SU-DHL-6 (cell line): ENCODE measurements around the gene ELOF1.

ENCODE experiments used
- H2AFZ ChIP-seq: fragments of 200-600 bp; sonication (generic); 2 replicates; pipeline ENCODE4 v1.6.1; 2014; ENCODE audit warnings: low read depth, mild to moderate bottlenecking, moderate library complexity, mixed read lengths, antibody characterized with exemption, low read length; ENCODE audit not compliant: severe bottlenecking
- H3F3A ChIP-seq: fragments of 200-600 bp; shearing (Covaris generic); 2 replicates; pipeline ENCODE4 v1.6.0; 2016; ENCODE audit warnings: antibody characterized with exemption, mild to moderate bottlenecking; ENCODE audit not compliant: insufficient read depth
- H3K27ac ChIP-seq: fragments of 200-600 bp; sonication (generic); 2 replicates; pipeline ENCODE4 v1.5.1; 2016; ENCODE audit warnings: low read depth, mild to moderate bottlenecking, low read length, moderate library complexity, mixed read lengths
- H3K27me3 ChIP-seq: fragments of 200-600 bp; sonication (generic), shearing (Covaris generic); 2 replicates; pipeline ENCODE4 v1.6.0; 2014; ENCODE audit warnings: mild to moderate bottlenecking, low read length
- H3K36me3 ChIP-seq: fragments of 200-600 bp; sonication (generic); 2 replicates; pipeline ENCODE4 v1.6.1; 2014; ENCODE audit warnings: mild to moderate bottlenecking, low read length, mixed read lengths
- H3K4me2 ChIP-seq: fragments of 300-600, 200-600 bp; shearing (Covaris generic), sonication (generic); 2 replicates; pipeline ENCODE4 v1.6.0; 2014; ENCODE audit warnings: low read length, low read depth, mild to moderate bottlenecking; ENCODE audit not compliant: poor library complexity, severe bottlenecking
- H3K4me3 ChIP-seq: fragments of 200-600 bp; sonication (generic); 2 replicates; pipeline ENCODE4 v1.5.1; 2014; ENCODE audit warnings: antibody characterized with exemption, low read length, mild to moderate bottlenecking, mixed read lengths; ENCODE audit not compliant: insufficient read depth, poor library complexity, severe bottlenecking
- H3K79me2 ChIP-seq: fragments of 200-600 bp; sonication (generic); 2 replicates; pipeline ENCODE4 v1.6.1; 2014; ENCODE audit warnings: mild to moderate bottlenecking, low read length, moderate library complexity; ENCODE audit not compliant: insufficient read depth
- H3K9ac ChIP-seq: fragments of 200-600 bp; sonication (generic); 2 replicates; pipeline ENCODE4 v1.7.0; 2014; ENCODE audit warnings: mild to moderate bottlenecking, low read length
- H3K9me2 ChIP-seq: fragments of 200-600 bp; sonication (generic); replicated peaks from 2 replicates; pipeline ENCODE4 v1.6.1; 2014; ENCODE audit warnings: low read length; ENCODE audit not compliant: insufficient read depth
- H3K9me3 ChIP-seq: fragments of 200-600 bp; sonication (generic); 2 replicates; pipeline ENCODE4 v1.6.1; 2014; ENCODE audit warnings: low read length, mixed read lengths; ENCODE audit not compliant: insufficient read depth
- H4K20me1 ChIP-seq: fragments of 200-600 bp; sonication (generic); 2 replicates; pipeline ENCODE4 v1.6.1; 2014; ENCODE audit warnings: low read depth, mild to moderate bottlenecking, antibody characterized with exemption, low read length, moderate library complexity, mixed read lengths
- CTCF ChIP-seq: fragments of 200-600 bp; sonication (generic); IDR thresholded peaks from one replicate; pipeline ENCODE4 v1.5.1; 2017; ENCODE audit warnings: antibody characterized with exemption, mild to moderate bottlenecking, low read length, moderate library complexity; ENCODE audit not compliant: insufficient read depth, poor library complexity, severe bottlenecking
- EZH2phosphoT487 ChIP-seq: fragments of 200-600 bp; sonication (generic), shearing (Covaris generic); conservative IDR thresholded peaks from 2 replicates; pipeline ENCODE4 v1.6.1; 2018; ENCODE audit warnings: mild to moderate bottlenecking, antibody characterized with exemption, low read length, moderate library complexity, mixed read lengths

ELOF1 gene

GRCh38 chr19:11550265-11550664 is 8.8 kb downstream of the ELOF1 start:
- H3K4me2 ChIP-seq, result no peak overlapping the region
- no peaks in the 10 kb centered on the region for H3K27me3 ChIP-seq
- no peaks in the 10 kb centered on the region for H3K36me3 ChIP-seq
- no peaks in the 10 kb centered on the region for H3K9me2 ChIP-seq
- no peaks in the 10 kb centered on the region for H3K9me3 ChIP-seq
- H3F3A ChIP-seq, result no peaks in the 10 kb centered on the region
- H3K27ac ChIP-seq, result no peak overlapping the region
- H3K79me2 ChIP-seq, result no peaks in the 10 kb centered on the region
- no peak for TF ChIP-seq CTCF
- no peaks in the 10 kb centered on the region for H4K20me1 ChIP-seq
- no peak overlapping the region for H3K4me3 ChIP-seq
- no peak overlapping the region for H2AFZ ChIP-seq
- H3K9ac ChIP-seq, result no peak overlapping the region

GRCh38 chr19:11549386-11549953 is 9.6 kb downstream of the ELOF1 start:
- Histone ChIP-seq H4K20me1 (no peaks in the 10 kb centered on the region), H3K79me2 (no peaks in the 10 kb centered on the region), H3K27me3 (no peaks in the 10 kb centered on the region), H3K9ac (no peak overlapping the region), H3K4me3 (no peak overlapping the region), H2AFZ (no peak overlapping the region), H3K27ac (no peak overlapping the region), H3K36me3 (no peaks in the 10 kb centered on the region), H3F3A (no peaks in the 10 kb centered on the region), H3K9me3 (no peaks in the 10 kb centered on the region), H3K4me2 (no peak overlapping the region), H3K9me2 (no peaks in the 10 kb centered on the region)
- TF ChIP-seq CTCF, result no peak
- TF ChIP-seq EZH2phosphoT487, result no peak

GRCh38 chr19:11547929-11548700 is 10.9 kb downstream of the ELOF1 start:
- H3K27ac ChIP-seq, result no peak overlapping the region
- no peak overlapping the region for H2AFZ ChIP-seq
- H3K9me3 ChIP-seq, result no peaks in the 10 kb centered on the region
- no peaks in the 10 kb centered on the region for H3K79me2 ChIP-seq
- no peak overlapping the region for H3K4me3 ChIP-seq
- H3K27me3 ChIP-seq, result no peaks in the 10 kb centered on the region
- TF ChIP-seq CTCF, result no peak
- no peak for TF ChIP-seq EZH2phosphoT487
- H3K9me2 ChIP-seq, result no peaks in the 10 kb centered on the region
- H3F3A ChIP-seq, result no peaks in the 10 kb centered on the region
- no peaks in the 10 kb centered on the region for H4K20me1 ChIP-seq
- H3K36me3 ChIP-seq, result no peaks in the 10 kb centered on the region
- H3K9ac ChIP-seq, result no peak overlapping the region
- no peak overlapping the region for H3K4me2 ChIP-seq
